ENCODE measurements around the gene HACD3.

GRCh38 chr15:65550681-65551098 lies 20.4 kb downstream of the HACD3 start:
- TF ChIP-seq TAF1 (IDR thresholded peaks at IDR 0.05; ENCODE audit: low read depth) (no peak), REST (IDR thresholded peaks at IDR 0.05; ENCODE audit: low read depth) (no peak), NFIC (IDR thresholded peaks at IDR 0.05) (no peak), CEBPB (IDR thresholded peaks at IDR 0.05) (no peak), FOXM1 (IDR thresholded peaks at IDR 0.05; ENCODE audit: borderline replicate concordance, low read depth) (no peak), RAD21 (IDR thresholded peaks at IDR 0.05; ENCODE audit: low read depth) (no peak), EP300 (IDR thresholded peaks at IDR 0.05; ENCODE audit: borderline replicate concordance) (no peak), ZBTB7A (IDR thresholded peaks at IDR 0.05; ENCODE audit: low read depth) (no peak), YY1 (IDR thresholded peaks at IDR 0.05; ENCODE audit: low read depth) (no peak), TCF12 (IDR thresholded peaks at IDR 0.05; ENCODE audit: low read depth) (no peak), MAX (IDR thresholded peaks at IDR 0.05) (no peak), TEAD4 (IDR thresholded peaks at IDR 0.05) (no peak)
